CD8-positive, alpha-beta memory T cell (primary cell): ENCODE data around the gene GOLGA6B. TPM values are rescaled to one million over a fixed set of nuclear protein-coding genes. Genes with fewer than 3 reads are reported as not detected.
"Not testable (repeated sequence)": the region's sequence is repeated elsewhere in the genome, so short reads cannot be mapped to it uniquely, and the experiment has no call there.

Experiments
- CTCF ChIA-PET: fragments of 350-600 bp; sonication (Branson Sonifier 250); formaldehyde crosslinking; loops from one replicate; lab custom pipeline; 2021; ENCODE audit warnings: antibody characterized with exemption; lab: Charles Lee
- POLR2A ChIA-PET: fragments of 350-600 bp; sonication (Branson Sonifier 250); formaldehyde crosslinking; loops from one replicate; lab custom pipeline; 2021; ENCODE audit warnings: antibody characterized with exemption; lab: Charles Lee
- DNase-seq, 5 donors: peaks; one replicate each; pipeline versions ENCODE4 v3.0.0 to v3.0.0-alpha.2; 2020 to 2022; ENCODE audit warnings: mixed read lengths in 1 of 5
- H3K27ac ChIP-seq: one replicate; pipeline ENCODE4 v1.7.0; 2013; ENCODE audit warnings: low read depth, mild to moderate bottlenecking, low read length, moderate library complexity
- H3K27me3 ChIP-seq: 2 replicates; pipeline ENCODE4 v1.7.0; 2013; ENCODE audit warnings: low read length, mild to moderate bottlenecking; ENCODE audit not compliant: insufficient read depth, poor library complexity, severe bottlenecking
- H3K36me3 ChIP-seq: 2 replicates; pipeline ENCODE4 v1.7.0; 2013; ENCODE audit warnings: mild to moderate bottlenecking, low read length, moderate library complexity; ENCODE audit not compliant: insufficient read depth
- H3K4me1 ChIP-seq: 2 replicates; pipeline ENCODE4 v1.7.0; 2013; ENCODE audit warnings: mild to moderate bottlenecking, low read length, moderate library complexity; ENCODE audit not compliant: insufficient read depth
- H3K4me3 ChIP-seq: 2 replicates; pipeline ENCODE4 v1.7.0; 2013; ENCODE audit warnings: mild to moderate bottlenecking, low read length
- H3K9me3 ChIP-seq: 2 replicates; pipeline ENCODE4 v1.7.0; 2013; ENCODE audit warnings: mild to moderate bottlenecking, low read length
- H3K27ac Mint-ChIP-seq, 8 donors: one replicate each; pipeline ENCODE4 v1.8.0; 2020 to 2021; ENCODE audit warnings: mixed read lengths in 8 of 8, mild to moderate bottlenecking in 6 of 8, inconsistent platforms in 3 of 8, moderate library complexity in 3 of 8
- H3K27me3 Mint-ChIP-seq, 2 donors: one replicate each; pipeline ENCODE4 v1.8.0; 2020 to 2021; ENCODE audit warnings: mixed read lengths in 2 of 2, mild to moderate bottlenecking in 1 of 2, moderate library complexity in 1 of 2
- H3K36me3 Mint-ChIP-seq, 3 donors: one replicate each; pipeline ENCODE4 v1.8.0; 2020 to 2021; ENCODE audit warnings: mixed read lengths in 3 of 3, inconsistent platforms in 1 of 3, mild to moderate bottlenecking in 1 of 3
- H3K4me1 Mint-ChIP-seq, 3 donors: one replicate each; pipeline ENCODE4 v1.8.0; 2020 to 2021; ENCODE audit warnings: mixed read lengths in 3 of 3, inconsistent platforms in 1 of 3, mild to moderate bottlenecking in 1 of 3
- H3K4me3 Mint-ChIP-seq, 7 donors: one replicate each; pipeline ENCODE4 v1.8.0; 2020 to 2021; ENCODE audit warnings: mixed read lengths in 7 of 7, mild to moderate bottlenecking in 6 of 7, moderate library complexity in 4 of 7, inconsistent platforms in 2 of 7
- H3K9me3 Mint-ChIP-seq, 5 donors: one replicate each; pipeline ENCODE4 v1.8.0; 2020 to 2022; ENCODE audit warnings: mixed read lengths in 5 of 5, mild to moderate bottlenecking in 3 of 5, moderate library complexity in 2 of 5, inconsistent platforms in 1 of 5
- polyA plus RNA-seq: library from polyadenylated mRNA; unstranded; fragments of 300-500 nt; fragmentation: Illumina TruSeq; gene quantifications from one replicate; pipeline ENCODE4 v1.2.3, GENCODE V29; 2021
- total RNA-seq, 2 experiments: library from RNA; stranded (reverse); gene quantifications; one replicate each; pipeline ENCODE4 v1.2.3, GENCODE V29; 2021

GOLGA6B gene
- total and polyA plus RNA-seq, 3 experiments from 2014 or later: not detected

- H3K4me1 Mint-ChIP-seq, H3K4me3 ChIP-seq, H3K36me3 Mint-ChIP-seq, H3K27ac Mint-ChIP-seq, H3K4me3 Mint-ChIP-seq, H3K27me3 Mint-ChIP-seq, H3K36me3 ChIP-seq, H3K27ac ChIP-seq, H3K4me1 ChIP-seq, POLR2A ChIA-PET, H3K27me3 ChIP-seq, DNase-seq, H3K9me3 ChIP-seq, H3K9me3 Mint-ChIP-seq, CTCF ChIA-PET: not testable (repeated sequence)
Measured at GRCh38 chr15:72656014-72656413, 1.5 kb downstream of the GOLGA6B start.

DNA sequence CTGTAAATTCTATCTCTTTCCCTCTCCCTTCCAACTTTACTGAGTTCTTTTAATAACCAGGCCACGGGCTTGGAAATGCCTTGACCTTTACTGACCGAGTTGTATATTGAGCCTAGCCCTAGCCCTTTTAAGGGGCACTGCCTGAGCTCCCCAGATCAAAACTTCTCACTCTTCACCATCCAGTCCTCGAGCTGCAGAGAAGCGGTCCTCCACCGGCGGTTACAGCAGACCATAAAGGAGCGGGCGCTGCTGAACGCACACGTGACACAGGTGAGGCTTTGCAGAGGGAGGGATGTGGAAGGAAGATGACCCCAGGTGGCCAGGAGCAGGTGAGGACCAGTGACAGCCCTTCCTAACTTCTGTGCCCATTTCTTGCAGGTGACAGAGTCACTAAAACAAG is 6.6 kb downstream of the GOLGA6B start:
- CTCF ChIA-PET, H3K36me3 Mint-ChIP-seq: not testable (repeated sequence)

GRCh38 chr15:72663931-72664330 is 9.4 kb downstream of the GOLGA6B start:
- H3K27me3 Mint-ChIP-seq, DNase-seq: not testable (repeated sequence)

More for the DNA sequence above, 6.6 kb downstream of the GOLGA6B start:
- POLR2A ChIA-PET, H3K27ac ChIP-seq, H3K27ac Mint-ChIP-seq, H3K27me3 Mint-ChIP-seq, H3K4me1 Mint-ChIP-seq, DNase-seq, H3K36me3 ChIP-seq, H3K4me3 Mint-ChIP-seq, H3K4me3 ChIP-seq, H3K4me1 ChIP-seq, H3K27me3 ChIP-seq, H3K9me3 Mint-ChIP-seq, H3K9me3 ChIP-seq: not testable (repeated sequence)

DNA sequence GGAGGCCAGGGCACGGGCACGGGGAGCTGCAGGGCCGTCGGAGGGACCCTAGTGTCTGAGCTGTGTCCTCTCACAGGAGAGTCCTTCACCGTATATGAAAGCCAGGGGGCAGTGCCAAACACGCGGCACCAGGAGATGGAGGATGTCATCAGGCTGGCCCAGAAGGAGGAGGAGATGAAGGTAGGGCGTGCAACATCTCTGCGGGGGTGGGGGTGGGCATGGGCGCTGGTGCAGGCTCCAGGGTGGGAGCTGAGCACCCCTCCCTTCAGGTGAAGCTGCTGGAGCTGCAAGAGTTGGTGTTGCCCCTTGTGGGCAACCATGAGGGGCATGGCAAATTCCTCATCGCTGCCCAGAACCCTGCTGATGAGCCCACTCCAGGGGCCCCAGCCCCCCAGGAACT is 11.2 kb downstream of the GOLGA6B start:
- H3K27me3 Mint-ChIP-seq, H3K27me3 ChIP-seq, H3K27ac ChIP-seq, H3K4me3 ChIP-seq, DNase-seq, H3K9me3 Mint-ChIP-seq, H3K27ac Mint-ChIP-seq, POLR2A ChIA-PET, H3K4me1 ChIP-seq, H3K4me3 Mint-ChIP-seq, H3K9me3 ChIP-seq, H3K36me3 ChIP-seq, H3K36me3 Mint-ChIP-seq, H3K4me1 Mint-ChIP-seq, CTCF ChIA-PET: not testable (repeated sequence)

More at GRCh38 chr15:72663931-72664330, 9.4 kb downstream of the GOLGA6B start:
- POLR2A ChIA-PET, H3K4me3 Mint-ChIP-seq, H3K4me1 ChIP-seq, CTCF ChIA-PET, H3K27ac ChIP-seq, H3K4me1 Mint-ChIP-seq, H3K9me3 Mint-ChIP-seq, H3K36me3 Mint-ChIP-seq, H3K9me3 ChIP-seq, H3K27me3 ChIP-seq, H3K36me3 ChIP-seq, H3K27ac Mint-ChIP-seq, H3K4me3 ChIP-seq: not testable (repeated sequence)

GRCh38 chr15:72669803-72670202 is 15.3 kb downstream of the GOLGA6B start:
- H3K4me1 Mint-ChIP-seq, H3K36me3 ChIP-seq, H3K4me1 ChIP-seq, DNase-seq, H3K27me3 ChIP-seq, POLR2A ChIA-PET, H3K4me3 Mint-ChIP-seq, H3K9me3 ChIP-seq, H3K36me3 Mint-ChIP-seq, H3K27ac ChIP-seq, H3K9me3 Mint-ChIP-seq, CTCF ChIA-PET, H3K27ac Mint-ChIP-seq, H3K4me3 ChIP-seq: not testable (repeated sequence)
- peaks cover 0 to 16% of the 10 kb centered on the region in 2 donors for H3K27me3 Mint-ChIP-seq

GRCh38 chr15:72670656-72671352 is 16.3 kb downstream of the GOLGA6B start:
- Mint-ChIP-seq H3K27ac (peak overlapping the region in 3 of 8 donors; percentile 43 to 86 (median 78)), H3K4me3 (peak overlapping the region; percentile 2 to 92 (median 76)), H3K27me3 (peaks cover 0 to 18% of the 10 kb centered on the region in 2 donors)
- DNase-seq: peak; percentile 54 to 78 (median 64)
- not testable (repeated sequence) for H3K4me1 ChIP-seq, H3K4me1 Mint-ChIP-seq, H3K27me3 ChIP-seq, H3K36me3 ChIP-seq, H3K9me3 Mint-ChIP-seq, H3K9me3 ChIP-seq, H3K36me3 Mint-ChIP-seq, H3K27ac ChIP-seq
- H3K4me3 ChIP-seq: peak overlapping the region; percentile 30
- ChIA-PET POLR2A (interaction anchor here (0.7 kb wide), 1 partner anchor 406 kb away, joined by 3 read pairs; no protein-coding TSS in a partner anchor), CTCF (interaction anchor here (1.2 to 2.0 kb wide), 8 partner anchors 9 to 471 kb away, joined by 3 to 19 read pairs (median 6); partner anchors contain the start of genes BBS4 and HIGD2B)

- no peaks in the 10 kb centered on the region for H3K36me3 ChIP-seq
- H3K4me3 ChIP-seq: no peak overlapping the region
- no peaks in the 10 kb centered on the region for H3K4me1 ChIP-seq
- H3K27ac Mint-ChIP-seq: no peak overlapping the region
- CTCF ChIA-PET: interaction anchor here (1.2 to 2.0 kb wide), 8 partner anchors 8 to 472 kb away, joined by 3 to 19 read pairs (median 6); partner anchors contain the start of genes BBS4 and HIGD2B
- H3K4me1 Mint-ChIP-seq: peaks cover 3 to 7% (median 6%) of the 10 kb centered on the region in 3 donors
- H3K4me3 Mint-ChIP-seq: peak overlapping the region in 1 of 7 donors; percentile 18
- peaks cover 0 to 23% of the 10 kb centered on the region in 2 donors for H3K27me3 Mint-ChIP-seq
- H3K9me3 ChIP-seq: no peaks in the 10 kb centered on the region
- POLR2A ChIA-PET: interaction anchor here (0.7 kb wide), 2 partner anchors 195 to 407 kb away, joined by 3 read pairs; no protein-coding TSS in a partner anchor
- H3K9me3 Mint-ChIP-seq: no peaks in the 10 kb centered on the region
- H3K27me3 ChIP-seq: no peaks in the 10 kb centered on the region
- no peak overlapping the region for H3K27ac ChIP-seq
- DNase-seq: no peak
- no peaks in the 10 kb centered on the region for H3K36me3 Mint-ChIP-seq
Measured at GRCh38 chr15:72671525-72671924, 17.0 kb downstream of the GOLGA6B start.

GRCh38 chr15:72676838-72677237 is 22.3 kb downstream of the GOLGA6B start:
- Mint-ChIP-seq H3K9me3 (no peaks in the 10 kb centered on the region), H3K4me3 (no peak overlapping the region), H3K4me1 (no peaks in the 10 kb centered on the region), H3K36me3 (no peaks in the 10 kb centered on the region), H3K27ac (no peak overlapping the region), H3K27me3 (peaks cover 10 to 37% of the 10 kb centered on the region in 2 donors)
- H3K4me3 ChIP-seq: no peak overlapping the region
- CTCF ChIA-PET: no interaction called here
- no peak for DNase-seq
- POLR2A ChIA-PET: no interaction called here
- H3K27ac ChIP-seq: no peak overlapping the region
- H3K9me3 ChIP-seq: no peaks in the 10 kb centered on the region
- H3K36me3 ChIP-seq: no peaks in the 10 kb centered on the region
- no peaks in the 10 kb centered on the region for H3K27me3 ChIP-seq
- no peaks in the 10 kb centered on the region for H3K4me1 ChIP-seq
